Uterus (tissue), 4 donors: ENCODE measurements around the gene CYSRT1. TPM values are rescaled to one million over a fixed set of nuclear protein-coding genes. Genes with fewer than 3 reads are reported as not detected.

Source experiments
- DNase-seq, 2 donors: peaks; one replicate each; pipeline ENCODE4 v3.0.0-alpha.2; 2019 to 2020
- H3K27ac ChIP-seq, 2 donors: fragments of 200-600 bp; sonication (generic); 1 replicate in 1 of 2; 2 replicates in 1 of 2; pipeline ENCODE4 v1.5.1; 2016 to 2018
- H3K27me3 ChIP-seq, 2 donors: fragments of 200-600 bp; sonication (generic); one replicate each; pipeline ENCODE4 v1.5.1; 2018 to 2019; ENCODE audit warnings: control low read depth in 1 of 2
- H3K36me3 ChIP-seq, 2 donors: fragments of 200-600 bp; sonication (generic); one replicate each; pipeline ENCODE4 v1.5.1; 2019; ENCODE audit warnings: control low read depth in 1 of 2
- H3K4me1 ChIP-seq, 2 donors: fragments of 200-600 bp; sonication (generic); one replicate each; pipeline ENCODE4 v1.5.1; 2018 to 2019; ENCODE audit warnings: control low read depth in 1 of 2
- H3K4me3 ChIP-seq, 2 donors: fragments of 200-600 bp; sonication (generic); 1 replicate in 1 of 2; 2 replicates in 1 of 2; pipeline ENCODE4 v1.5.1; 2018 to 2019; ENCODE audit warnings: mild to moderate bottlenecking in 1 of 2
- H3K9me3 ChIP-seq, 2 donors: fragments of 200-600 bp; sonication (generic); one replicate each; pipeline ENCODE4 v1.5.1; 2019; ENCODE audit warnings: control low read depth in 1 of 2
- CTCF ChIP-seq, 4 experiments: fragments of 200-600 bp in 2 of 4; fragments of 450-650 bp in 2 of 4; sonication (generic) in 2 of 4; IDR thresholded peaks; one replicate each; pipeline ENCODE4 v1.5.1; 2016 to 2019; ENCODE audit warnings: antibody characterized with exemption in 4 of 4, mild to moderate bottlenecking in 2 of 4, moderate library complexity in 1 of 4
- POLR2A ChIP-seq, 2 donors: fragments of 450-650 bp; IDR thresholded peaks; one replicate each; pipeline ENCODE4 v1.6.1; 2016; ENCODE audit warnings: antibody characterized with exemption in 2 of 2, mild to moderate bottlenecking in 1 of 2, moderate library complexity in 1 of 2
- intact Hi-C: fragments of 100-400 bp; cut with DNase I; formaldehyde crosslinking; loops from one replicate; pipeline ENCODE4 v1.15.1; 2023; ENCODE audit warnings: low total_unique reads
- total RNA-seq, 4 donors: library from RNA; depleted of rRNA in 3 of 4; stranded (reverse); fragments of >200 nt in 3 of 4; gene quantifications; one replicate each; pipeline versions ENCODE4 v1.1.0 to v1.2.4, GENCODE V29; 2014 to 2023
- donor health status: DM: yes; HTN: yes; CAD: no.

CYSRT1 gene
- total RNA-seq, 4 donors from 2014 or later = 0.34 TPM; not detected in 3

- no peak for DNase-seq
- Histone ChIP-seq H3K4me1 (no peaks in the 10 kb centered on the region), H3K27me3 (no peaks in the 10 kb centered on the region), H3K4me3 (no peak overlapping the region), H3K36me3 (no peaks in the 10 kb centered on the region), H3K9me3 (no peaks in the 10 kb centered on the region), H3K27ac (no peak overlapping the region)
- intact Hi-C loops = no loop called here
- no peak for TF ChIP-seq CTCF (IDR thresholded peaks at IDR 0.05)
- no peak for TF ChIP-seq POLR2A (IDR thresholded peaks at IDR 0.05)
These were observed 39.1 kb downstream of the CYSRT1 start for GRCh38 chr9:137264067-137264466.

- DNase-seq = no peak
- Histone ChIP-seq H3K27ac (no peak overlapping the region), H3K36me3 (no peaks in the 10 kb centered on the region), H3K9me3 (no peaks in the 10 kb centered on the region), H3K27me3 (no peaks in the 10 kb centered on the region), H3K4me1 (no peaks in the 10 kb centered on the region), H3K4me3 (no peak overlapping the region)
- intact Hi-C loops = no loop called here
- TF ChIP-seq CTCF (IDR thresholded peaks at IDR 0.05) = no peak
- TF ChIP-seq POLR2A (IDR thresholded peaks at IDR 0.05) = no peak
These were observed 40.7 kb downstream of the CYSRT1 start for GRCh38 chr9:137265496-137266161.

GRCh38 chr9:137266162-137266527 is 41.2 kb downstream of the CYSRT1 start:
- Histone ChIP-seq H3K4me1 (no peaks in the 10 kb centered on the region), H3K27me3 (no peaks in the 10 kb centered on the region), H3K4me3 (no peak overlapping the region), H3K36me3 (no peaks in the 10 kb centered on the region), H3K9me3 (no peaks in the 10 kb centered on the region), H3K27ac (no peak overlapping the region)
- intact Hi-C loops = no loop called here
- DNase-seq = no peak
- TF ChIP-seq CTCF (IDR thresholded peaks at IDR 0.05) = no peak
- TF ChIP-seq POLR2A (IDR thresholded peaks at IDR 0.05) = no peak

- no peak for TF ChIP-seq CTCF (IDR thresholded peaks at IDR 0.05)
- TF ChIP-seq POLR2A (IDR thresholded peaks at IDR 0.05) = no peak
- Histone ChIP-seq H3K36me3 (no peaks in the 10 kb centered on the region), H3K27me3 (no peaks in the 10 kb centered on the region), H3K27ac (no peak overlapping the region), H3K4me3 (no peak overlapping the region), H3K9me3 (no peaks in the 10 kb centered on the region), H3K4me1 (no peaks in the 10 kb centered on the region)
- intact Hi-C loops = no loop called here
- no peak for DNase-seq
These were observed 41.8 kb downstream of the CYSRT1 start for GRCh38 chr9:137266585-137267453.

GRCh38 chr9:137267933-137268355 is 43.0 kb downstream of the CYSRT1 start:
- Histone ChIP-seq H3K27ac (no peak overlapping the region), H3K4me1 (no peaks in the 10 kb centered on the region), H3K4me3 (no peak overlapping the region), H3K36me3 (no peaks in the 10 kb centered on the region), H3K9me3 (no peaks in the 10 kb centered on the region), H3K27me3 (no peaks in the 10 kb centered on the region)
- intact Hi-C loops = no loop called here
- TF ChIP-seq POLR2A (IDR thresholded peaks at IDR 0.05) = no peak
- TF ChIP-seq CTCF (IDR thresholded peaks at IDR 0.05) = no peak
- DNase-seq = no peak
